MM.1S (cell line): Measurements from ENCODE around the gene SLC2A11.

Experiments used
- DNase-seq: peaks from one replicate; pipeline ENCODE4 v3.0.0-alpha.2; 2015
- H2AFZ ChIP-seq: fragments of 300-600 bp; sonication (generic); 2 replicates; pipeline ENCODE4 v1.6.0; 2016; ENCODE audit warnings: antibody characterized with exemption, low read length
- H3F3A ChIP-seq: fragments of 300-600 bp; sonication (generic); 2 replicates; pipeline ENCODE4 v1.6.1; 2016; ENCODE audit warnings: mild to moderate bottlenecking, antibody characterized with exemption, low read length, moderate library complexity, mixed read lengths; ENCODE audit not compliant: insufficient read depth
- H3K27ac ChIP-seq: fragments of 300-600 bp; sonication (generic); 2 replicates; pipeline ENCODE4 v1.5.1; 2016; ENCODE audit warnings: mild to moderate bottlenecking, low read length
- H3K27me3 ChIP-seq: fragments of 300-600 bp; sonication (generic); replicated peaks from 2 replicates; pipeline ENCODE4 v1.6.0; 2016; ENCODE audit warnings: low read length; ENCODE audit not compliant: insufficient read depth
- H3K36me3 ChIP-seq: fragments of 300-600 bp; sonication (generic); replicated peaks from 2 replicates; pipeline ENCODE4 v1.6.1; 2016; ENCODE audit warnings: mild to moderate bottlenecking, low read length, mixed read lengths; ENCODE audit not compliant: insufficient read depth
- H3K4me1 ChIP-seq: fragments of 300-600 bp; sonication (generic); 2 replicates; pipeline ENCODE4 v1.6.1; 2016; ENCODE audit warnings: low read length, mixed read lengths
- H3K4me2 ChIP-seq: fragments of 300-600 bp; sonication (generic); 2 replicates; pipeline ENCODE4 v1.6.0; 2016; ENCODE audit warnings: low read depth, low read length
- H3K4me3 ChIP-seq: fragments of 300-600 bp; sonication (generic); 2 replicates; pipeline ENCODE4 v1.5.1; 2016; ENCODE audit warnings: low read length, mixed read lengths
- H3K79me2 ChIP-seq: fragments of 300-600 bp; sonication (generic); 2 replicates; pipeline ENCODE4 v1.6.1; 2016; ENCODE audit warnings: mixed run types, low read length, mixed read lengths
- H3K9ac ChIP-seq: fragments of 300-600 bp; sonication (generic); 2 replicates; pipeline ENCODE4 v1.6.1; 2016; ENCODE audit warnings: low read length, mixed read lengths
- H3K9me2 ChIP-seq: fragments of 300-600 bp; sonication (generic); replicated peaks from 2 replicates; pipeline ENCODE4 v1.6.1; 2016; ENCODE audit warnings: mild to moderate bottlenecking, low read length, mixed read lengths; ENCODE audit not compliant: insufficient read depth
- H3K9me3 ChIP-seq: fragments of 300-600 bp; sonication (generic); replicated peaks from 2 replicates; pipeline ENCODE4 v1.6.1; 2016; ENCODE audit warnings: mild to moderate bottlenecking, low read length, mixed read lengths; ENCODE audit not compliant: insufficient read depth
- H4K20me1 ChIP-seq: fragments of 300-600 bp; sonication (generic); 2 replicates; pipeline ENCODE4 v1.6.1; 2016; ENCODE audit warnings: mild to moderate bottlenecking, low read length, moderate library complexity, mixed read lengths; ENCODE audit not compliant: insufficient read depth
- CTCF ChIP-seq: fragments of 300-600 bp; sonication (generic); IDR thresholded peaks from 2 replicates; pipeline ENCODE4 v1.5.1; 2016; ENCODE audit warnings: antibody characterized with exemption, low read length, mixed read lengths
- EZH2 ChIP-seq: fragments of 300-600 bp; sonication (generic); optimal IDR thresholded peaks from 2 replicates; pipeline ENCODE3; 2017; ENCODE audit warnings: low read depth, mild to moderate bottlenecking, antibody characterized with exemption, low read length, mixed read lengths
- EZH2phosphoT487 ChIP-seq: fragments of 300-600 bp; sonication (generic); IDR thresholded peaks from 2 replicates; pipeline ENCODE4 v1.6.1; 2018; ENCODE audit warnings: antibody characterized with exemption, low read length

The SLC2A11 gene

GRCh38 chr22:23882370-23882769 is 24.7 kb downstream of the SLC2A11 start:
- Histone ChIP-seq H3K9me2 (no peaks in the 10 kb centered on the region), H3K4me2 (no peak overlapping the region), H3K4me1 (no peaks in the 10 kb centered on the region), H4K20me1 (no peaks in the 10 kb centered on the region), H3K9ac (no peak overlapping the region), H3K27ac (no peak overlapping the region), H3K79me2 (no peaks in the 10 kb centered on the region), H3K9me3 (no peaks in the 10 kb centered on the region), H3K36me3 (no peaks in the 10 kb centered on the region), H3K4me3 (no peak overlapping the region), H2AFZ (no peak overlapping the region), H3K27me3 (no peaks in the 10 kb centered on the region), H3F3A (no peaks in the 10 kb centered on the region)
- no peak for DNase-seq
- TF ChIP-seq EZH2phosphoT487: no peak
- TF ChIP-seq CTCF: no peak
- TF ChIP-seq EZH2: no peak

GRCh38 chr22:23883658-23884057 is 26.0 kb downstream of the SLC2A11 start:
- Histone ChIP-seq H3K4me2 (no peak overlapping the region), H3K27me3 (no peaks in the 10 kb centered on the region)
- TF ChIP-seq EZH2 (no peak), CTCF (no peak), EZH2phosphoT487 (no peak)

GRCh38 chr22:23884140-23884539 is 26.5 kb downstream of the SLC2A11 start:
- Histone ChIP-seq H2AFZ (no peak overlapping the region), H4K20me1 (no peaks in the 10 kb centered on the region), H3K4me2 (no peak overlapping the region), H3K27ac (no peak overlapping the region), H3K4me1 (no peaks in the 10 kb centered on the region), H3K4me3 (no peak overlapping the region), H3K9me2 (no peaks in the 10 kb centered on the region), H3K79me2 (no peaks in the 10 kb centered on the region), H3F3A (no peaks in the 10 kb centered on the region), H3K9me3 (no peaks in the 10 kb centered on the region), H3K27me3 (no peaks in the 10 kb centered on the region), H3K9ac (no peak overlapping the region), H3K36me3 (no peaks in the 10 kb centered on the region)
- TF ChIP-seq EZH2 (no peak), EZH2phosphoT487 (no peak), CTCF (no peak)
- DNase-seq: no peak

More at GRCh38 chr22:23883658-23884057, 26.0 kb downstream of the SLC2A11 start:
- H3K9ac ChIP-seq: no peak overlapping the region
- no peak for DNase-seq
- H4K20me1 ChIP-seq: no peaks in the 10 kb centered on the region
- H3K9me2 ChIP-seq: no peaks in the 10 kb centered on the region
- no peaks in the 10 kb centered on the region for H3K9me3 ChIP-seq
- no peak overlapping the region for H2AFZ ChIP-seq
- H3K79me2 ChIP-seq: no peaks in the 10 kb centered on the region
- no peak overlapping the region for H3K27ac ChIP-seq
- H3K4me3 ChIP-seq: no peak overlapping the region
- H3K4me1 ChIP-seq: no peaks in the 10 kb centered on the region
- no peaks in the 10 kb centered on the region for H3K36me3 ChIP-seq
- H3F3A ChIP-seq: no peaks in the 10 kb centered on the region
